EH (cell line): ENCODE results near the gene CCDC40.
"Not testable (repeated sequence)": the region's sequence is repeated elsewhere in the genome, so short reads cannot be mapped to it uniquely, and the experiment has no call there.

Experiments
- DNase-seq: peaks from one replicate; pipeline ENCODE4 v3.0.0-alpha.2; 2015; ENCODE audit warnings: low read depth

Gene CCDC40, protein sequence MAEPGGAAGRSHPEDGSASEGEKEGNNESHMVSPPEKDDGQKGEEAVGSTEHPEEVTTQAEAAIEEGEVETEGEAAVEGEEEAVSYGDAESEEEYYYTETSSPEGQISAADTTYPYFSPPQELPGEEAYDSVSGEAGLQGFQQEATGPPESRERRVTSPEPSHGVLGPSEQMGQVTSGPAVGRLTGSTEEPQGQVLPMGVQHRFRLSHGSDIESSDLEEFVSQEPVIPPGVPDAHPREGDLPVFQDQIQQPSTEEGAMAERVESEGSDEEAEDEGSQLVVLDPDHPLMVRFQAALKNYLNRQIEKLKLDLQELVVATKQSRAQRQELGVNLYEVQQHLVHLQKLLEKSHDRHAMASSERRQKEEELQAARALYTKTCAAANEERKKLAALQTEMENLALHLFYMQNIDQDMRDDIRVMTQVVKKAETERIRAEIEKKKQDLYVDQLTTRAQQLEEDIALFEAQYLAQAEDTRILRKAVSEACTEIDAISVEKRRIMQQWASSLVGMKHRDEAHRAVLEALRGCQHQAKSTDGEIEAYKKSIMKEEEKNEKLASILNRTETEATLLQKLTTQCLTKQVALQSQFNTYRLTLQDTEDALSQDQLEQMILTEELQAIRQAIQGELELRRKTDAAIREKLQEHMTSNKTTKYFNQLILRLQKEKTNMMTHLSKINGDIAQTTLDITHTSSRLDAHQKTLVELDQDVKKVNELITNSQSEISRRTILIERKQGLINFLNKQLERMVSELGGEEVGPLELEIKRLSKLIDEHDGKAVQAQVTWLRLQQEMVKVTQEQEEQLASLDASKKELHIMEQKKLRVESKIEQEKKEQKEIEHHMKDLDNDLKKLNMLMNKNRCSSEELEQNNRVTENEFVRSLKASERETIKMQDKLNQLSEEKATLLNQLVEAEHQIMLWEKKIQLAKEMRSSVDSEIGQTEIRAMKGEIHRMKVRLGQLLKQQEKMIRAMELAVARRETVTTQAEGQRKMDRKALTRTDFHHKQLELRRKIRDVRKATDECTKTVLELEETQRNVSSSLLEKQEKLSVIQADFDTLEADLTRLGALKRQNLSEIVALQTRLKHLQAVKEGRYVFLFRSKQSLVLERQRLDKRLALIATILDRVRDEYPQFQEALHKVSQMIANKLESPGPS

GRCh38 chr17:80035937-80036714 is at the start of gene CCDC40:
Gene CCDC40, plus strand, starts transcription at chr17:80036642. Its CDS starts 21 bp downstream, at chr17:80036663.
- peak; percentile 82 for DNase-seq

- DNase-seq, result peak; percentile 40
Measured at GRCh38 chr17:79987187-79987934, 49.1 kb upstream of the CCDC40 start.

- DNase-seq, result no peak
Measured at GRCh38 chr17:79987935-79988184, 48.6 kb upstream of the CCDC40 start.

DNA sequence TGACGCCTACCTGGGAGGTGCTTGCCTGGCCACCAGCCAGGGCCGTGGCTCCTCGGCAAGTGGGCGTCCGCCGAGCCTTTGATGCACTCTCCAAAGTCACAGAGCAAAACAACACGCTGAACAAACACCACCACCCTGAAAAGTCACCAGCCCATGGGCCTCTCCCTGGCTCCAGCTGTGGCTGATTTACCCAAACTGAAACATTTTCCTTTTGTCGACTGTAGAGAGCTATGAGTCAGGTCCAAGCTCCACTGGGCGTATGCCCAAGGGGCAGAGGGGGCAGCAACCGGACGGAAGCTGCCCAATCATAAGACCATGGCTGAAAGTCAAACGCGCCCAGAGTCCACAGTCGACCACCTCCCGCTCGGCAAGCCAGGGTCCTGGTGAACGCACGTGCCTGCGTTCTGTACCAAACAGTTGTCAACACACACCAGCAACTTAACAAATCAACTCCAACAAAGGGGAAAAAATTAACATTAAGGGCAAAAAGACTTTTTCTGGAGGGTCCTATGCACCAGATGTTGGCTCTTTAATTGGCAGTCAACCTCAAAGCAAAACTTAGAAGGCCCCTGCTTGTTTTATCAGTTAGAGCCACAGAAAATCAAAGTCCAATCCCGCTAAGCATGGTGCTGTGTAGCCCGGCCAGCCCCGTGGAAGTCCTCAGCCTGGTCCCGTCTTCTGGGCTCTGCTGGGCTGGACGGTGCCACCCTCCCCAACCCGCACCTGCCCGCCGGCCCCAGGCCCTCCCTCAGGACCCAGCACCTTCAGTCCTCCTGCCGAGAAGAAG is 48.1 kb upstream of the CCDC40 start:
- DNase-seq, result peak; percentile 87

GRCh38 chr17:79989106-79989835 is 47.2 kb upstream of the CCDC40 start:
- DNase-seq, result no peak

DNA sequence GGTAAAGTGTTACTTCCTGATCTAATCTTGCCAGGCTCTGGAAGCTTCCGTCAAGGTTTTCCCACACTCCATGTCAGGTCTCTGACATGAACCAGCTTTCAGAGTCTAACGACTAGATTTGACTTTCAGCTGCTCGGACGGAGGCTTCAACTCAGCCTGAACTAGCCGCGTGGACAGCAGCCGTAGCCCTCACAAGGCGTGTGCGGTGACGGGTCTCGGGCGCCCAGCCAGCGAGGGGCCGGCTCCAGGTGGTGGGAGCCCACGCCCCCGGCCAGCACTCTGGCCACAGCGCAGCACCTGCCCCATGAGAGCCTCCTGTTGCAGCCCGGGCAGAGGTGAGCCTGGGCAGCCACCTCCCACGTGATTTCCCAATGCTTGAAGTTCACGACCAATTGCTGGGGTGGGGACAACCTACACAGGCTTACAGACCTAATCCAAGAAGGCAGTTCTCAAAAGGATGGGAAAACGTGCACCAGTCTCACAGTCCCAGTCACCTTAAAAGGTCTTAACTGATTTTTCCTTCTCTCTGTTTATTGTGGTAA is 46.3 kb upstream of the CCDC40 start:
- DNase-seq, result no peak

DNA sequence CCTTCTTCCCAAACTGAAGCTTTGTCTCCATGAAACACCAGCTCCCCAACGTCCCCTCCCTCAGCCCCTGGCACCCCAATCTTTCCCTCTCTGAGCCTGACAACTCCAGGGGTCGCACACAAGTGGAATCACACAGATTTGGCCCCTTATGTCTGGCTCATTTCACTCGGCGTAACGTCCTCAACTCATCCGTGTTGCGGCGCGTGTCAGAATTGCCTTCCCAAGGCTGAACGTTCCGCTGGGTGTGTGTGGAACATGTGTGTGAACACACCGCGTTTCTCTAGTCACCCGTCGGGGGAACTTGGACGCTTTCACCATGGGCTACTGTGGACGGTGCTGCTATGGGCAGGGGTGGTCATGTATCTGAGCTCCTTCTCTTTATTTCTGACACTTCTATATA is 45.7 kb upstream of the CCDC40 start:
- no peak for DNase-seq

DNA sequence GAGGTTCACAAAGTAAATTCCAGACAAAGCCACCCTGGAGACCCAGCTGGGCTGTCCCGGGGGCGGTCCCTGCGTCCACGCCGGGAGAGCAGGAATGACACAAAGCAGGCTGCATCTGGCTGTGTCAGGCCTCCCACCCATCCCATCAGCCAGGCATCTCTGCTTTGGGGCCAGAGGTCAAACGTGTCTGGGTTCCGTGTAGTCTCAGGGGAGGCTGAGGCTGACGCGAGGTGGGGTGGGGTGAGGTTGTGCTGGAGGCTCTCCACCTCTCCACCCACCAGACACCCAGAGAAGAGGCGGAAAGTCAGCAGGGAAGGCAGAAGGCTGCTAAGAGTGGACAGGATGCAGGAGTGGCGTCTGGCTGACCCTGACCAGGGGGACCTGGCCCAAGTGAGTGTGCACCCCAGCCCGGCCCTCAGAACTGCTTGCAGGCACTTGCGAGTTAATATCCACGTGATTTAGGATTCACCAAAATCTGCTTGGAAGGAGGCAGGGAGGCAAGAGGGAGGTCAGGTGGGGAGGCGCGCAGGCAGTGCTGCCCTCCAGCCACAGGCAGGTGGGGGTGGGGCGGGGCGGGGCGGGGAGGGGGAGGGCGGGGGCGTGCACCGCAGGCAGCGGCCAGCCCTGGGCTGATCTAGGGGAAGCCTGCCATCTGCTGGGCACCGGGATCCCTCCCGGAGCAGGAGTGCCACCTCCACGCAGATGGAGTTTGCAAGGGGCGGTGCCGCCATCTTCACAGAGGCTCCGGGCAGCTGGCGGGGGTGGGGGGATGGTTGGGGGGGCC is 45.1 kb upstream of the CCDC40 start:
- DNase-seq, result peak; percentile 80

DNA sequence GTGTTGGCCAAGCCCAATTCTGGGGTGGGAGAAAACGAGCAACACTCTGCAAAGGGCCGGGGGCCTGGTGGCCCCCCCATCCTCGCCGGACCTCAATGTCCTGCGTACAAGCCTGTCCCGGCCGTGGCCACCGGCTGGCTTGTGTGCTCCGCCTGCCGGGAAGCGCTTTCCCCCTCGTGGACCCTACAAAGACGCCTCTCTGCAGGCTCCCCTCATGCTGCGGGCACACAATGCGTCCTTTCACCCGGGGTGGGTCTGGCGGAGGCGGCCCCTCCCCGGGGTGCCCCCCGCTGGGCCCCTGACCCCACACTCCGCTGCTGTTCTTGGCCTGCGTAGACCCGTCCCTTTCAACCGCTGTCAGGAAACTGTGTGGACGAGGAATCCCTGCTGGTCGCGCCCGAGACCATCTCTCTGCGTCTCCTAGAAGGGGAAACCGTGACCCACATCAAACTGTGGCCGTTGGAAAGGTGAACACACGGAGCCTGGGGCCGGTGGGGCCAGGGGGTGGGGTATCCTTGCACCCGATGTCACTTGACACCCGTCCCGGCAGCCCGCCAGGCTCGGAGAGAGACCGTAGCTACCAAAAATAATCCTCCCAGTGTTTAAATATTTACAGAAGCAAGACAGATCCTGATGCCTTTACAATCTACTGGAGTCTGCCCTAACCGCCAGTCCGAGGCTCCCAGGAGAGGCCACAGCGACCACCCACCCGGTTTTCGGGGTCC is 44.4 kb upstream of the CCDC40 start:
- peak; percentile 37 for DNase-seq

- DNase-seq, result no peak
Measured at GRCh38 chr17:79992649-79993389, 43.6 kb upstream of the CCDC40 start.

- DNase-seq, result peak; percentile 89
Measured at GRCh38 chr17:79993390-79994227, 42.8 kb upstream of the CCDC40 start.

- DNase-seq, result not testable (repeated sequence)
Measured at GRCh38 chr17:79994228-79994569, 42.2 kb upstream of the CCDC40 start.

DNA sequence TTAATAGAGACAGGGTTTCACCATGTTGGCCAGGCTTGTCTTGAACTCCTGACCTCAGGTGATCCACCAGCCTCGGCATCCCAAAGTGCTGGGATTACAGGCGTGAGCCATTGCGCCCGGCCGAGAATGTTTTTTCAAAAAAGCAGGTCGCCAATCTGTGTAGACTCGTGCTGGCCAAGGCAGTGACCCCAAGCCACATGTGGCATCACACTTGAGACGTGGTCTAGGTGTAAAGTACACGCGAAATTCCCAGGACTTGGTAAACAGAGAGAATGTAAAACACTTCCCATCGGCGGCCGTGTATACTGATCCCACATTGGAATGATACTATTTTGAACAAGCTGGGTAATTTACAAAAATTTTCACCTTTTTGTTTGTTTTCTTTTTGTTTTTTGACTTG is 41.8 kb upstream of the CCDC40 start:
- no peak for DNase-seq

GRCh38 chr17:79995696-79996095 is 40.7 kb upstream of the CCDC40 start:
- DNase-seq, result no peak

DNA sequence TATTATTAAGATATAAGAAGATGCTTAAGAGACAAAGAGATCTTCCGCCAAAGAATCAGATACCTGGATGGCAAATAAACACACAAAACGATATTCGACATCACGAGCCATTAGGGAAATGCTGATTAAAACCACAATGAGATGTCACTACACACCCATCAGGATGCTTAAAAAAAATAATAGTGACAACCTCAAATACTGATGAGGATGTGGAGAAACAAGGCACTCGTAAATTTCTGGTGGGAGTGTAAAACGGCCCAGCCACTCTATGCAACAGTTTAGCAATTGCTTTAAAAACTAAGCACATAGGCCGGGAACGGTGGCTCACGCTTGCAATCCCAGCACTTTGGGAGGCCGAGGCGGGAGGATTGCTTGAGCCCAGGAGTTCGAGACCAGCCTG is 40.2 kb upstream of the CCDC40 start:
- DNase-seq, result no peak

DNA sequence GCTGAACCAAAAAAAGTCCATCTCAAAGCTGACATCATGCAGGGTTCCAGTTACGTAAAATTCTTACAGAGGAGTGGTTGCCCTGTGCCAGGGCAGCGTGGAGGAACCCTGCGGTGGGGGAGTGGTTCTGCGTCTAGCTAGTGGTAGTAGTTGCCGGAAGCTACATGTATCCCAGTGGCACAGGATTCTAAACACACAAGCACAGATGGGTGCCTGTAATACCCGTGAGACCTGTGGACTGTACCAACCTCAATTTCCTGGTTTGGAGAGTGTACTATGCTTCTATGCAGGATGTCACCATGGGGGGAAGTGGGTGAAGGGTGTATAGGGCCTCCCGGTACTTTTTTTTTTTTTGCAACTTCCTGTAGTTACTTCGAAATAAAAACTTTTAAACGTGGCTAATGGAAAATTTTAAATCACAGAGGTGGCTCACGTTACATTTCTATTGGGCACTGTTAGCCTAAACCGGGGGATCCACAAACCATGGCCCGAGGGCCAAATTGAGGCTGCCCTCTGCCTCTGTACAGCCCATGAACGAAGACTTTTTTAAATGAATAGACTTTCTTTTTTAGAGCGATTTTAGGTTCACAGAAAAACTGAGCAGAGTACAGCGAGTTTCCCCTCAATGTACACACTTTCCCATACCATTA is 39.3 kb upstream of the CCDC40 start:
- no peak for DNase-seq
